ENCODE measurements around the gene HSBP1L1.

Gene HSBP1L1

GRCh38 chr18:79971986-79972385 lies 7.5 kb downstream of the HSBP1L1 start:
- Histone ChIP-seq H2BK120ac (ENCODE audit: insufficient read depth, low read length, poor library complexity) (no peak overlapping the region), H3K9me3 (ENCODE audit: insufficient read depth, low read depth, low read length) (no peaks in the 10 kb centered on the region), H3K4ac (ENCODE audit: low read depth, low read length) (no peak overlapping the region), H3K4me3 (ENCODE audit: low read depth, low read length) (no peak overlapping the region), H3K9ac (ENCODE audit: low read length) (peak overlapping the region; percentile 23), H4K91ac (ENCODE audit: low read depth, low read length) (no peak overlapping the region), H2AFZ (ENCODE audit: insufficient read depth, low read length, poor library complexity) (no peak overlapping the region), H2BK5ac (ENCODE audit: low read depth, low read length, poor library complexity) (no peak overlapping the region), H3K27me3 (ENCODE audit: insufficient read depth, low read length) (no peaks in the 10 kb centered on the region), H3K4me1 (ENCODE audit: control insufficient read depth in 1 of 2, insufficient read depth in 2 of 2, low read length in 2 of 2) (no peaks in the 10 kb centered on the region), H3K23ac (ENCODE audit: low read length) (no peak overlapping the region), H3K14ac (ENCODE audit: low read length) (no peak overlapping the region), H3K18ac (ENCODE audit: low read length) (no peak overlapping the region), H3K27ac (ENCODE audit: low read depth, low read length) (no peak overlapping the region), H4K12ac (ENCODE audit: low read depth, low read length) (no peak overlapping the region), H2BK12ac (ENCODE audit: low read length) (no peak overlapping the region), H3K4me2 (ENCODE audit: low read length) (no peak overlapping the region), H3K36me3 (ENCODE audit: control insufficient read depth in 1 of 2, insufficient read depth in 2 of 2, low read length in 2 of 2) (peaks cover 33 to 44% of the 10 kb centered on the region in 2 experiments), H3K79me1 (ENCODE audit: low read length) (no peaks in the 10 kb centered on the region), H4K8ac (ENCODE audit: low read depth, low read length) (no peak overlapping the region), H2AK5ac (ENCODE audit: low read length) (no peak overlapping the region), H3K79me2 (ENCODE audit: control insufficient read depth, insufficient read depth, low read length, poor library complexity) (peaks cover 2% of the 10 kb centered on the region)
- WGBS (ENCODE audit: extremely low coverage, insufficient coverage, insufficient read length) = no CpG with 5 or more reads among the region's 9 CpGs
- DNase-seq = no peak

DNA sequence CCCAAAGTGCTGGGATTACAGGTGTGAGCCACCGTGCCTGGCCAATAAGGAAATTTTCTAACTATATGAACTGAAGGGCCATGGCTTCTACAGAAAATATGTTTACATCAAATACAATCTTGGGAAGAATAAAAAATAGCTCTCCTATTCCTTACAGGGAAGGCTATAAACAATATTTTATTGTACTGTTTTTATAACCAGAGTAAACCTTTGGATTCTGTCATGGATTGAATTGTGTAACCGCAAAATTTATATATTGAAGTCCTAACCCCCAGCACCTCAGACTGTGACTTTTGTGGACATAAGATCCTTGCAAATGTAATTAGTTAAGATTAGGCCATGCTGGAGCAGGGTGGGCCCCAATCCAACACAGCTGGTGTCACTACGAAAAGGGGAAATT lies 8.3 kb downstream of the HSBP1L1 start:
- no peak overlapping the region for H3K27ac ChIP-seq (ENCODE audit: low read depth, low read length)
- H3K23ac ChIP-seq (ENCODE audit: low read length) = no peak overlapping the region
- no peak overlapping the region for H3K4me2 ChIP-seq (ENCODE audit: low read length)
- no peak for DNase-seq
- H4K12ac ChIP-seq (ENCODE audit: low read depth, low read length) = no peak overlapping the region
- H2AFZ ChIP-seq (ENCODE audit: insufficient read depth, low read length, poor library complexity) = no peak overlapping the region
- peaks cover 33 to 44% of the 10 kb centered on the region in 2 experiments for H3K36me3 ChIP-seq (ENCODE audit: control insufficient read depth in 1 of 2, insufficient read depth in 2 of 2, low read length in 2 of 2)
- no peak overlapping the region for H3K4me3 ChIP-seq (ENCODE audit: low read depth, low read length)
- H2BK5ac ChIP-seq (ENCODE audit: low read depth, low read length, poor library complexity) = no peak overlapping the region
- no peak overlapping the region for H2AK5ac ChIP-seq (ENCODE audit: low read length)
- H3K4me1 ChIP-seq (ENCODE audit: control insufficient read depth in 1 of 2, insufficient read depth in 2 of 2, low read length in 2 of 2) = no peaks in the 10 kb centered on the region
- H4K8ac ChIP-seq (ENCODE audit: low read depth, low read length) = no peak overlapping the region
- no CpG with 5 or more reads among the region's 3 CpGs for WGBS (ENCODE audit: extremely low coverage, insufficient coverage, insufficient read length)
- H3K9ac ChIP-seq (ENCODE audit: low read length) = no peak overlapping the region
- no peak overlapping the region for H3K18ac ChIP-seq (ENCODE audit: low read length)
- H3K27me3 ChIP-seq (ENCODE audit: insufficient read depth, low read length) = no peaks in the 10 kb centered on the region
- H2BK12ac ChIP-seq (ENCODE audit: low read length) = no peak overlapping the region
- H2BK120ac ChIP-seq (ENCODE audit: insufficient read depth, low read length, poor library complexity) = no peak overlapping the region
- no peak overlapping the region for H3K4ac ChIP-seq (ENCODE audit: low read depth, low read length)
- H4K91ac ChIP-seq (ENCODE audit: low read depth, low read length) = no peak overlapping the region
- no peak overlapping the region for H3K14ac ChIP-seq (ENCODE audit: low read length)
- H3K79me1 ChIP-seq (ENCODE audit: low read length) = no peaks in the 10 kb centered on the region
- peaks cover 2% of the 10 kb centered on the region for H3K79me2 ChIP-seq (ENCODE audit: control insufficient read depth, insufficient read depth, low read length, poor library complexity)
- no peaks in the 10 kb centered on the region for H3K9me3 ChIP-seq (ENCODE audit: insufficient read depth, low read depth, low read length)

- Histone ChIP-seq H2BK5ac (ENCODE audit: low read depth, low read length, poor library complexity) (no peak overlapping the region), H3K4me3 (ENCODE audit: low read depth, low read length) (no peak overlapping the region), H3K9me3 (ENCODE audit: insufficient read depth, low read depth, low read length) (no peaks in the 10 kb centered on the region), H3K14ac (ENCODE audit: low read length) (no peak overlapping the region), H2BK12ac (ENCODE audit: low read length) (no peak overlapping the region), H3K4me2 (ENCODE audit: low read length) (no peak overlapping the region), H3K79me2 (ENCODE audit: control insufficient read depth, insufficient read depth, low read length, poor library complexity) (peaks cover 4% of the 10 kb centered on the region), H3K9ac (ENCODE audit: low read length) (no peak overlapping the region), H4K12ac (ENCODE audit: low read depth, low read length) (no peak overlapping the region), H4K8ac (ENCODE audit: low read depth, low read length) (no peak overlapping the region), H3K79me1 (ENCODE audit: low read length) (no peaks in the 10 kb centered on the region), H3K4ac (ENCODE audit: low read depth, low read length) (no peak overlapping the region), H2BK120ac (ENCODE audit: insufficient read depth, low read length, poor library complexity) (no peak overlapping the region), H3K4me1 (ENCODE audit: control insufficient read depth in 1 of 2, insufficient read depth in 2 of 2, low read length in 2 of 2) (no peaks in the 10 kb centered on the region), H2AFZ (ENCODE audit: insufficient read depth, low read length, poor library complexity) (no peak overlapping the region), H3K23ac (ENCODE audit: low read length) (no peak overlapping the region), H3K36me3 (ENCODE audit: control insufficient read depth in 1 of 2, insufficient read depth in 2 of 2, low read length in 2 of 2) (peaks cover 31 to 41% of the 10 kb centered on the region in 2 experiments), H3K18ac (ENCODE audit: low read length) (no peak overlapping the region), H2AK5ac (ENCODE audit: low read length) (no peak overlapping the region), H4K91ac (ENCODE audit: low read depth, low read length) (no peak overlapping the region), H3K27me3 (ENCODE audit: insufficient read depth, low read length) (no peaks in the 10 kb centered on the region), H3K27ac (ENCODE audit: low read depth, low read length) (no peak overlapping the region)
- no CpG with 5 or more reads among the region's 16 CpGs for WGBS (ENCODE audit: extremely low coverage, insufficient coverage, insufficient read length)
- no peak for DNase-seq
Measured at GRCh38 chr18:79973517-79973916, 9.1 kb downstream of the HSBP1L1 start.

- H3K4me2 ChIP-seq (ENCODE audit: low read length) = no peak overlapping the region
- no peak overlapping the region for H2BK12ac ChIP-seq (ENCODE audit: low read length)
- no peak for DNase-seq
- H3K27ac ChIP-seq (ENCODE audit: low read depth, low read length) = no peak overlapping the region
- H3K18ac ChIP-seq (ENCODE audit: low read length) = no peak overlapping the region
- H4K12ac ChIP-seq (ENCODE audit: low read depth, low read length) = no peak overlapping the region
- no peaks in the 10 kb centered on the region for H3K27me3 ChIP-seq (ENCODE audit: insufficient read depth, low read length)
- H3K4me1 ChIP-seq (ENCODE audit: control insufficient read depth in 1 of 2, insufficient read depth in 2 of 2, low read length in 2 of 2) = no peaks in the 10 kb centered on the region
- H3K23ac ChIP-seq (ENCODE audit: low read length) = no peak overlapping the region
- peaks cover 4% of the 10 kb centered on the region for H3K79me2 ChIP-seq (ENCODE audit: control insufficient read depth, insufficient read depth, low read length, poor library complexity)
- no peaks in the 10 kb centered on the region for H3K79me1 ChIP-seq (ENCODE audit: low read length)
- H2AK5ac ChIP-seq (ENCODE audit: low read length) = no peak overlapping the region
- no peak overlapping the region for H3K4ac ChIP-seq (ENCODE audit: low read depth, low read length)
- H3K14ac ChIP-seq (ENCODE audit: low read length) = no peak overlapping the region
- no CpG with 5 or more reads among the region's 4 CpGs for WGBS (ENCODE audit: extremely low coverage, insufficient coverage, insufficient read length)
- H2BK5ac ChIP-seq (ENCODE audit: low read depth, low read length, poor library complexity) = no peak overlapping the region
- H4K91ac ChIP-seq (ENCODE audit: low read depth, low read length) = no peak overlapping the region
- no peaks in the 10 kb centered on the region for H3K9me3 ChIP-seq (ENCODE audit: insufficient read depth, low read depth, low read length)
- no peak overlapping the region for H3K4me3 ChIP-seq (ENCODE audit: low read depth, low read length)
- H4K8ac ChIP-seq (ENCODE audit: low read depth, low read length) = no peak overlapping the region
- H3K36me3 ChIP-seq (ENCODE audit: control insufficient read depth in 1 of 2, insufficient read depth in 2 of 2, low read length in 2 of 2) = peaks cover 31 to 43% of the 10 kb centered on the region in 2 experiments
- H2BK120ac ChIP-seq (ENCODE audit: insufficient read depth, low read length, poor library complexity) = no peak overlapping the region
- H2AFZ ChIP-seq (ENCODE audit: insufficient read depth, low read length, poor library complexity) = no peak overlapping the region
- H3K9ac ChIP-seq (ENCODE audit: low read length) = no peak overlapping the region
Measured at GRCh38 chr18:79974025-79974654, 9.7 kb downstream of the HSBP1L1 start.

Measured in trophoblast cell (in vitro differentiated cells and primary cell).